A172 (cell line): ENCODE results near the gene SLMAP. TPM values are rescaled to one million over a fixed set of nuclear protein-coding genes. Genes with fewer than 3 reads are reported as not detected.
"Not testable (repeated sequence)": the region's sequence is repeated elsewhere in the genome, so short reads cannot be mapped to it uniquely, and the experiment has no call there.

Experiments
- DNase-seq: peaks from one replicate; pipeline ENCODE4 v3.0.0-alpha.2; 2015; ENCODE audit warnings: low spot score
- total RNA-seq: library from RNA; depleted of rRNA; stranded (reverse); fragments of >200 nt; shearing (Covaris generic); gene quantifications from 2 replicates; pipeline ENCODE4 v1.2.3, GENCODE V29; 2014

The SLMAP gene
- total RNA-seq, 1 experiment from 2014 or later = 61.8 TPM

- no peak for DNase-seq
Measured at GRCh38 chr3:57827757-57828156, 71.6 kb downstream of the SLMAP start.

GRCh38 chr3:57832486-57832885, 76.4 kb downstream of the SLMAP start:
- DNase-seq = no peak

- DNase-seq = no peak
Measured at GRCh38 chr3:57832900-57833313, 76.8 kb downstream of the SLMAP start.

GRCh38 chr3:57833763-57834162, 77.7 kb downstream of the SLMAP start:
- DNase-seq = no peak

- DNase-seq = no peak
Measured at GRCh38 chr3:57837686-57838085, 81.6 kb downstream of the SLMAP start.

GRCh38 chr3:57838627-57839026, 82.5 kb downstream of the SLMAP start:
- DNase-seq = no peak

- DNase-seq = no peak
Measured at GRCh38 chr3:57840473-57840872, 84.4 kb downstream of the SLMAP start.

GRCh38 chr3:57841818-57842217, 85.7 kb downstream of the SLMAP start:
- no peak for DNase-seq

- no peak for DNase-seq
Measured at GRCh38 chr3:57848177-57848738, 92.1 kb downstream of the SLMAP start.

GRCh38 chr3:57851304-57851703, 95.2 kb downstream of the SLMAP start:
- DNase-seq = no peak

- DNase-seq = peak; percentile 30
Measured at GRCh38 chr3:57852896-57853295, 96.8 kb downstream of the SLMAP start.

- peak; percentile 38 for DNase-seq
Measured at GRCh38 chr3:57855281-57855680, 99.2 kb downstream of the SLMAP start.

GRCh38 chr3:57855943-57856342, 99.8 kb downstream of the SLMAP start:
- DNase-seq = no peak

- DNase-seq = no peak
Measured at GRCh38 chr3:57856675-57857074, 100.6 kb downstream of the SLMAP start.

- DNase-seq = no peak
Measured at GRCh38 chr3:57862894-57863293, 106.8 kb downstream of the SLMAP start.

GRCh38 chr3:57863380-57863779, 107.3 kb downstream of the SLMAP start:
- no peak for DNase-seq

- DNase-seq = peak; percentile 12
Measured at GRCh38 chr3:57864853-57865252, 108.7 kb downstream of the SLMAP start.

GRCh38 chr3:57869110-57869509, 113.0 kb downstream of the SLMAP start:
- DNase-seq = not testable (repeated sequence)

- DNase-seq = no peak
Measured at GRCh38 chr3:57872606-57873005, 116.5 kb downstream of the SLMAP start.

GRCh38 chr3:57876632-57877031, 120.5 kb downstream of the SLMAP start:
- DNase-seq = no peak

GRCh38 chr3:57877116-57877515, 121.0 kb downstream of the SLMAP start:
- DNase-seq = no peak

- not testable (repeated sequence) for DNase-seq
Measured at GRCh38 chr3:57884436-57884835, 128.3 kb downstream of the SLMAP start.

GRCh38 chr3:57889807-57890206, 133.7 kb downstream of the SLMAP start:
- DNase-seq = no peak

GRCh38 chr3:57890874-57891273, 134.8 kb downstream of the SLMAP start:
- no peak for DNase-seq
